Upper lobe of right lung (tissue), 1 donor: ENCODE results near the gene SLC16A1. TPM values are rescaled to one million over a fixed set of nuclear protein-coding genes. Genes with fewer than 3 reads are reported as not detected.

Source experiments
- ATAC-seq: fragments of 200-7000 bp; cut with Tn5 transposase; one replicate; pipeline ENCODE4 v1.9.1; 2020; ENCODE audit warnings: mild to moderate bottlenecking, moderate library complexity
- DNase-seq: peaks from one replicate; pipeline ENCODE4 v3.0.0-alpha.2; 2020
- H3K27ac ChIP-seq: fragments of 200-600 bp; one replicate; pipeline ENCODE4 v1.8.0; 2022
- H3K27me3 ChIP-seq: fragments of 200-600 bp; one replicate; pipeline ENCODE4 v1.8.0; 2022; ENCODE audit warnings: mild to moderate bottlenecking
- H3K36me3 ChIP-seq: fragments of 200-600 bp; one replicate; pipeline ENCODE4 v1.8.0; 2022
- H3K4me1 ChIP-seq: fragments of 200-600 bp; one replicate; pipeline ENCODE4 v1.8.0; 2022
- H3K4me3 ChIP-seq: fragments of 200-600 bp; one replicate; pipeline ENCODE4 v1.8.0; 2022; ENCODE audit warnings: mild to moderate bottlenecking
- H3K9me3 ChIP-seq: fragments of 200-600 bp; one replicate; pipeline ENCODE4 v1.8.0; 2022
- CTCF ChIP-seq: fragments of 200-600 bp; IDR thresholded peaks from one replicate; pipeline ENCODE4 v1.8.0; 2022; ENCODE audit warnings: antibody characterized with exemption
- intact Hi-C: fragments of 100-400 bp; cut with DNase I; formaldehyde crosslinking; loops from one replicate; pipeline ENCODE4 v1.11.0; 2022
- total RNA-seq: library from RNA; stranded (reverse); fragmentation: NEBNext Ultra II Directional; extraction: Animal tissue kit (Norgen Biotek cat#: 25700); gene quantifications from one replicate; pipeline ENCODE4 v1.2.1, GENCODE V29; 2021
- donor health status: DM: no; HTN: yes; CAD: no; lungs with severe emphysema.

Gene SLC16A1
- total RNA-seq, 1 donor from 2014 or later: 8.6 TPM

DNA sequence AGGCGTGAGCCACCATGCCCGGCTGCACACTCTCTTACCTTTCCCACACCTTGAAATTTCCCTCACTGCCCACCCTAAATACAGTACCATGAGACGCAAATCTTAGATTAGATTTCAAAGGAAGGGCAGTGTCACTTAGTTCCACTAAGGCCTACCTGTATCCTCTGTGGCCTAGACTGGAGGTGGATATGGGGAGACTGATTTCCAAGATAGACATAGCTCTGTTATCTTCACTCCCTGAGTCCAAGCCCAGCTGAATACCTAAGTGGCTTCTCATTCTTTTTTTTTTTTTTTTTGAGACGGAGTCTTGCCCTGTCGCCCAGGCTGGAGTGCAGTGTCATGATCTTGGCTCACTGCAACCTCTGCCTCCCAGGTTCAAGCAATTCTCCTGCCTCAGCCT is 89.0 kb downstream of the SLC16A1 start:
- DNase-seq (no peak), ATAC-seq (no peak)
- Histone ChIP-seq H3K9me3 (no peaks in the 10 kb centered on the region), H3K4me1 (no peaks in the 10 kb centered on the region), H3K36me3 (no peaks in the 10 kb centered on the region), H3K4me3 (no peak overlapping the region), H3K27me3 (no peaks in the 10 kb centered on the region), H3K27ac (no peak overlapping the region)
- TF ChIP-seq CTCF: no peak
- intact Hi-C loops: no loop called here

GRCh38 chr1:112866151-112866550 is 89.8 kb downstream of the SLC16A1 start:
- intact Hi-C loops: no loop called here
- DNase-seq (no peak), ATAC-seq (no peak)
- no peak for TF ChIP-seq CTCF
- Histone ChIP-seq H3K36me3 (no peaks in the 10 kb centered on the region), H3K27ac (no peak overlapping the region), H3K4me3 (no peak overlapping the region), H3K27me3 (no peaks in the 10 kb centered on the region), H3K9me3 (no peaks in the 10 kb centered on the region), H3K4me1 (no peaks in the 10 kb centered on the region)

DNA sequence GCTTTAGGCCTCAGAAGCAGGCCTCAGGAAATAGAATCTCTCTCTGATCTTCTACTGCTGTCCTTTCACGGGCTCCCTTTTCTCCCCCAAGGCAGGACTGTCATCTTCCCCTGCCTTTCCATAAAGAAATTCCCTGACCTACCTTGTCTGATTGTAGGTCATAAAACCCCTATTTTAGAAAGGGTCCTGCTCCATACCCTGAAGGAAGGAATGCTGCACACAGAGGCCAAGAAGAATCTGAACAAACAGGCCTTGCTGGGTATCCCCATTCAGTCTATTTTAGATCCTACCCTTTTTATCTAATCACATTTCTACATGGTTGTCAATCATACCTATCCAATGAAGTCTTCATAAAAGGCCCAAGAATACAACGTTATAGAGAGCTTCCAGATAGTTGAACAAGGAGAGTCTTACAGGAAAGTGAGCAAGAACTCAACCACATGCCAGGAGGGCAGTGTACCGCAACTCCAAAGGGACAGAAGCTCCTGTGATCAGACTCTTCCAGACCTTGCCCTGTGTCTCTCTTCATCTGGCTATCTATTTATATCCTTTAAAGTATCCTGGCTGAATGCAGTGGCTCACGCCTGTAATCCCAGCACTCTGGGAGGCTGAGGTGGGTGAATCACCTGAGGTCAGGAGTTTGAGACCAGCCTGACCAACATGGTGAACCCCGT is 93.1 kb downstream of the SLC16A1 start:
- DNase-seq: no peak
- Histone ChIP-seq H3K4me1 (no peaks in the 10 kb centered on the region), H3K27me3 (no peaks in the 10 kb centered on the region), H3K4me3 (no peak overlapping the region), H3K27ac (no peak overlapping the region), H3K9me3 (no peaks in the 10 kb centered on the region), H3K36me3 (no peaks in the 10 kb centered on the region)
- ATAC-seq: no peak
- TF ChIP-seq CTCF: no peak
- intact Hi-C loops: no loop called here

Other genes starting within 250 kb of the SLC16A1 start
- 150 TPM for gene RHOC, start 249.1 kb downstream of the SLC16A1 start, total RNA-seq
- gene PPM1J, start 240.9 kb downstream of the SLC16A1 start, total RNA-seq: 0.32 TPM
- gene LRIG2, start 117.0 kb upstream of the SLC16A1 start, total RNA-seq: 10.9 TPM